Right lobe of liver (tissue), 6 donors: ENCODE measurements around the gene HRH2. TPM values are rescaled to one million over a fixed set of nuclear protein-coding genes. Genes with fewer than 3 reads are reported as not detected.
"Not testable (repeated sequence)": the region's sequence is repeated elsewhere in the genome, so short reads cannot be mapped to it uniquely, and the experiment has no call there.

Source experiments
- ATAC-seq, 4 donors: fragments of 200-7000 bp; cut with Tn5 transposase; one replicate each; pipeline ENCODE4 v1.9.1; 2020; ENCODE audit warnings: mild to moderate bottlenecking in 4 of 4, moderate library complexity in 4 of 4
- DNase-seq, 3 donors: peaks; one replicate each; pipeline ENCODE4 v3.0.0-alpha.2; 2020
- H3K27ac ChIP-seq, 3 donors: fragments of 200-600 bp; one replicate each; pipeline ENCODE4 v1.8.0; 2022
- H3K27me3 ChIP-seq, 2 donors: fragments of 200-600 bp; one replicate each; pipeline ENCODE4 v1.8.0; 2022
- H3K36me3 ChIP-seq, 4 donors: fragments of 200-600 bp; sonication (generic) in 1 of 4; one replicate each; pipeline versions ENCODE4 v1.5.1 to v1.8.0; 2017 to 2022; ENCODE audit warnings: control low read depth in 1 of 4
- H3K4me1 ChIP-seq, 4 donors: fragments of 200-600 bp; sonication (generic) in 1 of 4; one replicate each; pipeline versions ENCODE4 v1.5.1 to v1.8.0; 2017 to 2022; ENCODE audit warnings: control low read depth in 1 of 4
- H3K4me3 ChIP-seq, 3 donors: fragments of 200-600 bp; one replicate each; pipeline ENCODE4 v1.8.0; 2022
- H3K9me3 ChIP-seq, 4 donors: fragments of 200-600 bp; sonication (generic) in 1 of 4; one replicate each; pipeline versions ENCODE4 v1.5.1 to v1.8.0; 2017 to 2022; ENCODE audit warnings: control low read depth in 1 of 4
- POLR2A ChIP-seq: fragments of 450-650 bp; IDR thresholded peaks from one replicate; pipeline ENCODE4 v1.6.1; 2017; ENCODE audit warnings: antibody characterized with exemption, mild to moderate bottlenecking
- WGBS: methylation state at CpG from one replicate; pipeline ENCODE4 v1.1.6; 2018; ENCODE audit warnings: low coverage, low lambda C conversion rate; ENCODE audit not compliant: insufficient coverage; ENCODE audit errors: missing lambda C conversion rate; 5-methylcytosine and 5-hydroxymethylcytosine counted together
- intact Hi-C, 2 donors: fragments of 100-400 bp; cut with DNase I; formaldehyde crosslinking; loops; one replicate each; pipeline versions ENCODE4 v1.11.2 to v1.14.1; 2022
- total RNA-seq, 6 experiments: library from RNA; depleted of rRNA in 2 of 6; stranded (reverse); fragments of >200 nt in 2 of 6; fragmentation: NEBNext Ultra II Directional in 3 of 6; extraction: Animal tissue kit (Norgen Biotek cat#: 25700) in 3 of 6; gene quantifications; one replicate each; pipeline versions ENCODE4 v1.1.0 to v1.2.4, GENCODE V29; 2016 to 2023
- TF ChIP-seq, protein P1 (sequence below), 4 donors: fragments of 200-600 bp in 3 of 4; fragments of 450-650 bp in 1 of 4; IDR thresholded peaks; one replicate each; pipeline versions ENCODE4 v1.5.1 to v1.8.0; 2016 to 2022; ENCODE audit warnings: antibody characterized with exemption in 4 of 4, mild to moderate bottlenecking in 2 of 4
- donor health status: DM: no; HTN: yes; CAD: no.
- donor health status: DM: no; HTN: no; CAD: no.
- donor health status: DM: no; HTN: no; CAD: no.
- donor health status: DM: no; HTN: yes; CAD: no.
- donor health status: DM: no; HTN: yes; CAD: no.

The HRH2 gene
- total RNA-seq, 6 experiments from 2014 or later, result 0.29 to 2.5 (median 0.87) TPM

DNA sequence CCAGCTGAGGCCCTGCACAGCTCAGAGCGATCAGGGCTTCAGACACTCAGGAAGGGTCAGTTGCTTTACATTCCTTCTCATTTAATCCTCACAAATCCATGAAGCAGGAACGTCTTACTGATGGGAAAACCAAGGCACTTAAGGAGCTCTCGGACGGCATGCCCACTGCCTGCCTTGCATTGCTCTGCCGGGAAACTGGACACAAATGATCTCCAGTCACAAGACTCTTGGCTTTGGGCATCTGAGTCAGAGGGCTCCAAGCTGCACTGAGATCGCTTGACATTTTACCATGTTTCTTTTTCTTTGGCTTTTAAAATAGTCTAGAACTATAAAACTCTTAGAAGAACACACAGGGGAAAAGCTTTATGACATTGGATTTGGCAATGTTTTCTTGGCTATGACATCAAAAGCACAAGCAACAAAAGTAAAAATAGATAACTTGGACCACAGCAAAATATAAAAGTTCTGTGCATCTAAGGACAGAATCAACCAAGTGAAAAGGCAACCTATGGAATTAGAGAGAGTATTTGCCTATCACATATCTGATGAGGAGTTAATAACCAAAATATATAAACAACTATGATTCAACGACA is 43.6 kb upstream of the HRH2 start:
- H3K4me3 ChIP-seq, result no peak overlapping the region
- intact Hi-C loops, result no loop called here
- 63% methylated on average over 5 of the region's 7 CpGs for WGBS
- no peak overlapping the region for H3K27ac ChIP-seq
- H3K27me3 ChIP-seq, result no peaks in the 10 kb centered on the region
- H3K9me3 ChIP-seq, result no peaks in the 10 kb centered on the region
- ATAC-seq (no peak), DNase-seq (no peak)
- no peak for TF ChIP-seq POLR2A
- TF ChIP-seq, protein P1, sequence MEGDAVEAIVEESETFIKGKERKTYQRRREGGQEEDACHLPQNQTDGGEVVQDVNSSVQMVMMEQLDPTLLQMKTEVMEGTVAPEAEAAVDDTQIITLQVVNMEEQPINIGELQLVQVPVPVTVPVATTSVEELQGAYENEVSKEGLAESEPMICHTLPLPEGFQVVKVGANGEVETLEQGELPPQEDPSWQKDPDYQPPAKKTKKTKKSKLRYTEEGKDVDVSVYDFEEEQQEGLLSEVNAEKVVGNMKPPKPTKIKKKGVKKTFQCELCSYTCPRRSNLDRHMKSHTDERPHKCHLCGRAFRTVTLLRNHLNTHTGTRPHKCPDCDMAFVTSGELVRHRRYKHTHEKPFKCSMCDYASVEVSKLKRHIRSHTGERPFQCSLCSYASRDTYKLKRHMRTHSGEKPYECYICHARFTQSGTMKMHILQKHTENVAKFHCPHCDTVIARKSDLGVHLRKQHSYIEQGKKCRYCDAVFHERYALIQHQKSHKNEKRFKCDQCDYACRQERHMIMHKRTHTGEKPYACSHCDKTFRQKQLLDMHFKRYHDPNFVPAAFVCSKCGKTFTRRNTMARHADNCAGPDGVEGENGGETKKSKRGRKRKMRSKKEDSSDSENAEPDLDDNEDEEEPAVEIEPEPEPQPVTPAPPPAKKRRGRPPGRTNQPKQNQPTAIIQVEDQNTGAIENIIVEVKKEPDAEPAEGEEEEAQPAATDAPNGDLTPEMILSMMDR (IDR thresholded peaks at IDR 0.05), result no peak
- H3K36me3 ChIP-seq, result no peaks in the 10 kb centered on the region
- no peaks in the 10 kb centered on the region for H3K4me1 ChIP-seq

DNA sequence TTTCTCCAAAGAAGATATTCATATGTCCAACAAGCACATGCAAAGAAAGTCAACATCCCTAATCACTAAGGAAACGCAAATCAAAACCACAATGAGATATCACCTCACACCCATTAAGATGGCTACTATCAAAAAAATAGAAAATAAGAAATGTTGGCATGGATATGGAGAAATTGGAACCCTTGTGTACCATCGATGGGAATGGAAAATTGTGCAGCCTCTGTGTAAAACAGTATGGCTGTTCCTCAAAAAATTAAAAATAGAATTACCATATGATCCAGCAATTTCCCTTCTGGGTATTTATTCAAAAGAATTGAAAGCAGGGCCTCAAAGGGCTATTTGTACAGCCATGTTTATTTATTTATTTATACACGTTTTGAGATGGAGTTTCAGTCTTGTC is 43.0 kb upstream of the HRH2 start:
- Histone ChIP-seq H3K27ac (no peak overlapping the region), H3K4me1 (no peaks in the 10 kb centered on the region), H3K4me3 (no peak overlapping the region), H3K27me3 (no peaks in the 10 kb centered on the region), H3K36me3 (no peaks in the 10 kb centered on the region), H3K9me3 (no peaks in the 10 kb centered on the region)
- intact Hi-C loops, result no loop called here
- 47% methylated on average over 3 of the region's 3 CpGs for WGBS
- DNase-seq (no peak), ATAC-seq (no peak)
- no peak for TF ChIP-seq POLR2A
- TF ChIP-seq, protein P1 (IDR thresholded peaks at IDR 0.05), result no peak

DNA sequence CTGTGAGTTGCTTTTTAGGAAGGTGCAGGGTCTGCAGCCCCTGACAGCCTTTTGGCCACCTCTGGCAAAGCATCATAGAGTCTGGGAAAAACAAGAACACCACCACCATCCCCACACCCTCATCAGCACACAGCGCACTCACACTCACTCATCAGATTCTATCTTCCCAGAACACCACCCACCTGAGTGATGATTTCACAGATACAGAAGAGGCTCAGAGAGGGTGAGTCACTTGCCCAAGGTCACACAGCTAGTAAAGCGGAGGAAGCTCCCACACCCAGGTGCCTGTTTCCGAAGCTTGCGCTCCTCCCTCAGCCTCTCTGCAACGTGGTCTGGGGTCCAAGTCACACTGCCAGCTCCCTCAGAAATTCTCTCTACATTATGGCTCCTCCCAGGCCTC is 41.8 kb upstream of the HRH2 start:
- no peak overlapping the region for H3K27ac ChIP-seq
- TF ChIP-seq, protein P1 (IDR thresholded peaks at IDR 0.05), result no peak
- TF ChIP-seq POLR2A, result no peak
- WGBS, result 81% methylated on average over 5 of the region's 5 CpGs

DNA sequence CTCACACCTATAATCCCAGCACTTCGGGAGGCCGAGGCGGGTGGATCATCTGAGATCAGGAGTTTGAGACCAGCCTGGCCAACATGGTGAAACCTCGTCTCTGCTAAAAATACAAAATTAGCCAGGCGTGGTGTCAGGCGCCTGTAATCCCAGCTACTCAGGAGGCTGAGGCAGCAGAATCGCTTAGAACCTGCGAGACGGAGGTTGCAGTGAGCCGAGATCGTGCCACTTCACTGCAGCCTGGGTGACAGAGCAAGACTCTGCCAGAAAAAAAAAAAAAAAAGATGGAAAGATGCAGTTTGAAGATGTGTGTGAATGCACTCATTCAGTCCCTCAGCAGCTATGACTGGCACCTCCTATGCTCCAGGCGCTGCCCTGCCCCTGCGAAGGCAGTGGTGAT is 41.3 kb upstream of the HRH2 start:
- WGBS, result 90% methylated on average over 10 of the region's 13 CpGs
- H3K36me3 ChIP-seq, result not testable (repeated sequence)

More for the DNA sequence above, 41.8 kb upstream of the HRH2 start:
- intact Hi-C loops, result no loop called here
- no peaks in the 10 kb centered on the region for H3K4me1 ChIP-seq
- ATAC-seq, result no peak
- H3K9me3 ChIP-seq, result no peaks in the 10 kb centered on the region
- H3K27me3 ChIP-seq, result no peaks in the 10 kb centered on the region
- no peaks in the 10 kb centered on the region for H3K36me3 ChIP-seq
- H3K4me3 ChIP-seq, result no peak overlapping the region
- no peak for DNase-seq

DNA sequence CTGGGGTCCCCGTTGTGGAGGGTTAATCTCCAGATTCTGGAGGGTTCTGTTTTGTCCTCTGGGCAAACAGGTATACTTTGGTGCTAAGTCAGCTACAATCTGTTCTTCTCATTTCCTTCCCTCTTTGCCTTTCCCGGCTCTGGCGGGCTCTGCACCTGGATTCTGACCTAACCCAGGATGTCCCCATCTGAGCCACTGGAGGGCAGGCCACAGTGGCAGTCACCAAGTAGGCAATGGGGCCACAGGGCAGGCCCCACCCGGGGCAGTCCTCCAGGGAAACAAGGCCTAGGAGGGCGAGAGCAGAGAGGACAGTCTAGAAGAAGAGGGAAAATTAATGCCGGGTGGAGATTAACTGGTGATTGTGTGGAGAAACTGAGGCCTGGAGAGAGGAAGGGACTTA is 40.4 kb upstream of the HRH2 start:
- intact Hi-C loops, result no loop called here
- Histone ChIP-seq H3K4me3 (no peak overlapping the region), H3K27me3 (no peaks in the 10 kb centered on the region), H3K27ac (no peak overlapping the region), H3K36me3 (no peaks in the 10 kb centered on the region), H3K4me1 (no peaks in the 10 kb centered on the region), H3K9me3 (no peaks in the 10 kb centered on the region)
- peak in 1 of 4 donors; percentile 34 for ATAC-seq
- no peak for TF ChIP-seq POLR2A
- TF ChIP-seq, protein P1 (IDR thresholded peaks at IDR 0.05), result no peak
- WGBS, result 34% methylated on average over 3 of the region's 6 CpGs
- no peak for DNase-seq

More for the DNA sequence above, 41.3 kb upstream of the HRH2 start:
- H3K4me3 ChIP-seq, H3K9me3 ChIP-seq, intact Hi-C loops, DNase-seq, ATAC-seq, H3K4me1 ChIP-seq, H3K27ac ChIP-seq, H3K27me3 ChIP-seq: not testable (repeated sequence)
